HCT116 (cell line): Measurements from ENCODE around the gene C17orf114.

Experiments
- ATAC-seq: fragments of 200-7000 bp; cut with Tn5 transposase; 2 replicates; pipeline ENCODE4 v1.9.1; 2020; ENCODE audit warnings: mild to moderate bottlenecking, moderate library complexity
- BruUV-seq: library from RNA; stranded (reverse); fragments of 400-500 nt; replicated peaks from 2 replicates; lab custom pipeline; 2021; lab: Mats Ljungman, UMichigan
- CTCF ChIA-PET: fragments of 300-600 bp; sonication (Branson Sonifier 250); formaldehyde crosslinking; loops from one replicate; lab custom pipeline; 2021; ENCODE audit warnings: antibody characterized with exemption; lab: Charles Lee
- POLR2A ChIA-PET: fragments of 300-600, 350-600 bp; sonication (Branson Sonifier 250); formaldehyde crosslinking; loops from one replicate; lab custom pipeline; 2021; ENCODE audit warnings: antibody characterized with exemption; lab: Charles Lee
- RAD21 ChIA-PET, 2 experiments: fragments of 300-600 bp; sonication (Branson Sonifier 250); formaldehyde crosslinking; loops; one replicate each; lab custom pipeline; 2023; ENCODE audit warnings: low total read pairs in 2 of 2; ENCODE audit not compliant: uncharacterized antibody in 2 of 2, unreplicated experiment in 2 of 2, low non-redundant PET in 1 of 2; lab: Charles Lee
- DNase-seq: peaks from one replicate; pipeline ENCODE4 v3.0.0-alpha.2; 2010; ENCODE audit warnings: low read depth, low spot score
- H2AFZ ChIP-seq: fragments of 200-600 bp; shearing (Covaris generic), sonication (generic); 2 replicates; pipeline ENCODE4 v1.6.1; 2017; ENCODE audit warnings: low read depth, mixed run types, mixed read lengths, antibody characterized with exemption, low read length; ENCODE audit not compliant: poor library complexity, severe bottlenecking
- H3K27ac ChIP-seq: 2 replicates; pipeline ENCODE4 v1.5.1; 2012; ENCODE audit warnings: low read depth, low read length
- H3K27me3 ChIP-seq: fragments of 200-600 bp; sonication (generic); 2 replicates; pipeline ENCODE4 v1.6.1; 2016; ENCODE audit warnings: mixed run types, low read length, mixed read lengths; ENCODE audit not compliant: insufficient read depth
- H3K36me3 ChIP-seq, 2 experiments: fragments of 200-500 bp in 1 of 2; fragments of 200-600 bp in 1 of 2; sonication (Bioruptor generic) in 1 of 2; sonication (generic) in 1 of 2; 2 replicates each; pipeline versions ENCODE4 v1.5.1 to v1.6.1; 2014 to 2016; ENCODE audit warnings: low read length in 2 of 2, inconsistent platforms in 1 of 2, mixed read lengths in 1 of 2, mixed run types in 1 of 2; ENCODE audit not compliant: insufficient read depth in 2 of 2, control insufficient read depth in 1 of 2
- H3K4me1 ChIP-seq, 2 experiments: fragments of 200-600 bp in 1 of 2; sonication (generic) in 1 of 2; 2 replicates each; pipeline versions ENCODE4 v1.5.1 to v1.6.1; 2012 to 2017; ENCODE audit warnings: low read length in 2 of 2, inconsistent platforms in 1 of 2, mild to moderate bottlenecking in 1 of 2, mixed read lengths in 1 of 2, mixed run types in 1 of 2, moderate library complexity in 1 of 2; ENCODE audit not compliant: insufficient read depth in 2 of 2, control insufficient read depth in 1 of 2
- H3K4me2 ChIP-seq: fragments of 200-600 bp; sonication (generic); 2 replicates; pipeline ENCODE4 v1.6.1; 2017; ENCODE audit warnings: mixed run types, low read length, mixed read lengths
- H3K4me3 ChIP-seq, 2 experiments: fragments of 200-600 bp in 1 of 2; sonication (generic) in 1 of 2; replicated peaks in 1 of 2; 2 replicates each; pipeline ENCODE4 v1.5.1; 2011 to 2016; ENCODE audit warnings: low read length in 2 of 2, control low read depth in 1 of 2, low read depth in 1 of 2, mild to moderate bottlenecking in 1 of 2, mixed read lengths in 1 of 2, mixed run types in 1 of 2
- H3K79me2 ChIP-seq: fragments of 200-600 bp; sonication (generic); 2 replicates; pipeline ENCODE4 v1.6.1; 2017; ENCODE audit warnings: mild to moderate bottlenecking, mixed run types, low read length, moderate library complexity, mixed read lengths; ENCODE audit not compliant: insufficient read depth
- H3K9ac ChIP-seq: fragments of 200-600 bp; sonication (generic); 2 replicates; pipeline ENCODE4 v1.6.1; 2016; ENCODE audit warnings: low read length, mixed read lengths
- H3K9me2 ChIP-seq: fragments of 200-600 bp; sonication (generic), shearing (Covaris generic); 2 replicates; pipeline ENCODE4 v1.6.1; 2017; ENCODE audit warnings: mixed run types, mild to moderate bottlenecking, moderate library complexity; ENCODE audit not compliant: insufficient read depth
- H3K9me3 ChIP-seq, 2 experiments: fragments of 200-500 bp in 1 of 2; fragments of 200-600 bp in 1 of 2; sonication (Bioruptor generic) in 1 of 2; sonication (generic) in 1 of 2; 2 replicates each; pipeline ENCODE4 v1.6.1; 2014 to 2017; ENCODE audit warnings: low read length in 2 of 2, mixed read lengths in 2 of 2, inconsistent platforms in 1 of 2, low read depth in 1 of 2, mild to moderate bottlenecking in 1 of 2, mixed run types in 1 of 2, moderate library complexity in 1 of 2; ENCODE audit not compliant: control insufficient read depth in 1 of 2, insufficient read depth in 1 of 2
- H4K20me1 ChIP-seq: fragments of 200-600 bp; sonication (generic), shearing (Covaris generic); 2 replicates; pipeline ENCODE4 v1.6.1; 2017; ENCODE audit warnings: mixed run types, mild to moderate bottlenecking, moderate library complexity; ENCODE audit not compliant: insufficient read depth
- EGR1 ChIP-seq: IDR thresholded peaks from 2 replicates; pipeline ENCODE4 v1.6.1; 2012; ENCODE audit warnings: low read depth
- ELF1 ChIP-seq: IDR thresholded peaks from 2 replicates; pipeline ENCODE4 v1.6.1; 2012; ENCODE audit warnings: low read depth, borderline replicate concordance
- EZH2 ChIP-seq: fragments of 200-600 bp; sonication (generic); IDR thresholded peaks from 2 replicates; pipeline ENCODE4 v1.6.1; 2017; ENCODE audit warnings: antibody characterized with exemption, mixed run types
- EZH2phosphoT487 ChIP-seq: fragments of 200-600 bp; IDR thresholded peaks from 2 replicates; pipeline ENCODE4 v1.6.1; 2018; ENCODE audit warnings: antibody characterized with exemption, borderline replicate concordance
- FOSL1 ChIP-seq: IDR thresholded peaks from 2 replicates; pipeline ENCODE4 v1.6.1; 2012; ENCODE audit warnings: low read depth
- POLR2A ChIP-seq: IDR thresholded peaks from 2 replicates; pipeline ENCODE4 v1.7.0; 2011; ENCODE audit warnings: borderline replicate concordance; ENCODE audit not compliant: insufficient read depth, insufficient read length; ENCODE audit errors: extremely low read depth
- RAD21 ChIP-seq: IDR thresholded peaks from 2 replicates; pipeline ENCODE4 v1.6.1; 2012; ENCODE audit warnings: low read depth, mild to moderate bottlenecking
- SIN3A ChIP-seq: IDR thresholded peaks from 2 replicates; pipeline ENCODE4 v1.6.1; 2012; ENCODE audit warnings: low read depth
- SP1 ChIP-seq: IDR thresholded peaks from 2 replicates; pipeline ENCODE4 v1.6.1; 2012; ENCODE audit warnings: low read depth
- TCF7L2 ChIP-seq: IDR thresholded peaks from 2 replicates; pipeline ENCODE4 v1.7.0; 2011; ENCODE audit warnings: borderline replicate concordance, inconsistent platforms; ENCODE audit not compliant: insufficient read depth, insufficient read length; ENCODE audit errors: extremely low read depth
- ZNF274 ChIP-seq: fragments of 200-500 bp; sonication (Bioruptor generic); IDR thresholded peaks from 2 replicates; pipeline ENCODE4 v1.6.1; 2014; ENCODE audit warnings: mild to moderate bottlenecking, low read depth, low read length, inconsistent platforms
- intact Hi-C: fragments of 100-400 bp; cut with micrococcal nuclease; formaldehyde crosslinking; loops from 2 replicates; pipeline ENCODE4 v1.10.0; 2022
- TF ChIP-seq, protein P1 (sequence below), 3 experiments: fragments of 200-600 bp in 1 of 3; sonication (generic) in 1 of 3; IDR thresholded peaks in 2 of 3; conservative IDR thresholded peaks in 1 of 3; 2 replicates each; pipeline ENCODE4 v1.5.1; 2012 to 2017; ENCODE audit warnings: low read depth in 2 of 3, low read length in 2 of 3, antibody characterized with exemption in 1 of 3, borderline replicate concordance in 1 of 3, control low read depth in 1 of 3, mild to moderate bottlenecking in 1 of 3, mixed read lengths in 1 of 3, mixed run types in 1 of 3, moderate library complexity in 1 of 3; ENCODE audit not compliant: insufficient read depth in 1 of 3
- TF ChIP-seq, protein P2 (sequence below): IDR thresholded peaks from 2 replicates; pipeline ENCODE4 v1.6.1; 2012

Gene C17orf114

DNA sequence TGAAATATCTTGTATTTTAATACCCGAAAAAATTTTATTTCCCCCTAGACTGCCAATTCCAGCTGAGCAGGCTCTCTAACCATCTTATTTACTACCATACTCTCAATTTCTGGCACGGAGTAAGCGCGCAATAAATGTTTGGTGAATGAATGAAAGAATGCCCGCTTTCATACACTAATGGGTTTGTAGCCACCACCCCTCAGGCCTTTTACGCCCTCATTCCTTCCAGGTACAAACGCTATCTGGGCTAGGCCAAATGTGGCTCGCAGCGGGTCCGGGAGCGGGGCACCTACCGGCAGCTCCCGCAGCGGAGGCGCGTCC is 4.3 kb upstream of the C17orf114 start:
- ChIA-PET RAD21 (no interaction called here), POLR2A (interaction anchor here (0.6 to 1.2 kb wide), 3 partner anchors 10 to 654 kb away, joined by 3 to 5 read pairs (median 5); partner anchors contain the start of gene PSMB6), CTCF (interaction anchor here (1.8 kb wide), 1 partner anchor 16 kb away, joined by 6 read pairs; no protein-coding TSS in a partner anchor)
- ATAC-seq (no peak), DNase-seq (no peak)
- peak overlapping the region; percentile 85 for H3K4me2 ChIP-seq
- H3K9ac ChIP-seq = peak overlapping the region; percentile 77
- no peak overlapping the region for H2AFZ ChIP-seq
- no peaks in the 10 kb centered on the region for H3K79me2 ChIP-seq
- intact Hi-C loops = no loop called here
- peak overlapping the region; percentile 76 for H3K27ac ChIP-seq
- no peak for TF ChIP-seq EZH2
- no peak for TF ChIP-seq EGR1
- TF ChIP-seq POLR2A = no peak
- no peak for TF ChIP-seq ZNF274
- no peak for TF ChIP-seq SP1
- no peak for TF ChIP-seq RAD21
- TF ChIP-seq TCF7L2 = no peak
- TF ChIP-seq ELF1 = no peak
- TF ChIP-seq, protein P1, sequence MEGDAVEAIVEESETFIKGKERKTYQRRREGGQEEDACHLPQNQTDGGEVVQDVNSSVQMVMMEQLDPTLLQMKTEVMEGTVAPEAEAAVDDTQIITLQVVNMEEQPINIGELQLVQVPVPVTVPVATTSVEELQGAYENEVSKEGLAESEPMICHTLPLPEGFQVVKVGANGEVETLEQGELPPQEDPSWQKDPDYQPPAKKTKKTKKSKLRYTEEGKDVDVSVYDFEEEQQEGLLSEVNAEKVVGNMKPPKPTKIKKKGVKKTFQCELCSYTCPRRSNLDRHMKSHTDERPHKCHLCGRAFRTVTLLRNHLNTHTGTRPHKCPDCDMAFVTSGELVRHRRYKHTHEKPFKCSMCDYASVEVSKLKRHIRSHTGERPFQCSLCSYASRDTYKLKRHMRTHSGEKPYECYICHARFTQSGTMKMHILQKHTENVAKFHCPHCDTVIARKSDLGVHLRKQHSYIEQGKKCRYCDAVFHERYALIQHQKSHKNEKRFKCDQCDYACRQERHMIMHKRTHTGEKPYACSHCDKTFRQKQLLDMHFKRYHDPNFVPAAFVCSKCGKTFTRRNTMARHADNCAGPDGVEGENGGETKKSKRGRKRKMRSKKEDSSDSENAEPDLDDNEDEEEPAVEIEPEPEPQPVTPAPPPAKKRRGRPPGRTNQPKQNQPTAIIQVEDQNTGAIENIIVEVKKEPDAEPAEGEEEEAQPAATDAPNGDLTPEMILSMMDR (IDR thresholded peaks at IDR 0.05 in 2 of 3, conservative IDR thresholded peaks at IDR 0.05 in 1 of 3; ENCODE audit: borderline replicate concordance in 1 of 3, insufficient read depth in 1 of 3, low read depth in 2 of 3, low read length in 2 of 3) = no peak
- TF ChIP-seq, protein P2, sequence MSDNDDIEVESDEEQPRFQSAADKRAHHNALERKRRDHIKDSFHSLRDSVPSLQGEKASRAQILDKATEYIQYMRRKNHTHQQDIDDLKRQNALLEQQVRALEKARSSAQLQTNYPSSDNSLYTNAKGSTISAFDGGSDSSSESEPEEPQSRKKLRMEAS = no peak
- TF ChIP-seq EZH2phosphoT487 = no peak
- TF ChIP-seq FOSL1 = no peak
- no peak for TF ChIP-seq SIN3A
- peaks cover 5 to 7% of the 10 kb centered on the region in 2 experiments; a peak in 3 of 4 replicates for H3K36me3 ChIP-seq
- no TSS peak for BruUV-seq
- H3K4me1 ChIP-seq = peaks cover 12 to 13% of the 10 kb centered on the region in 2 experiments
- no peaks in the 10 kb centered on the region for H4K20me1 ChIP-seq
- peak overlapping the region; percentile 59 to 84 for H3K4me3 ChIP-seq
- H3K27me3 ChIP-seq = no peaks in the 10 kb centered on the region
- H3K9me3 ChIP-seq = no peaks in the 10 kb centered on the region
- H3K9me2 ChIP-seq = no peaks in the 10 kb centered on the region
